Neural progenitor cell (in vitro differentiated cells): Measurements from ENCODE around the gene LCORL. TPM values are rescaled to one million over a fixed set of nuclear protein-coding genes. Genes with fewer than 3 reads are reported as not detected.

ENCODE experiments used
- DNase-seq: peaks from one replicate; pipeline ENCODE4 v3.0.0-alpha.2; 2016; ENCODE audit warnings: low spot score
- H2AFZ ChIP-seq: fragments of 200-600 bp; sonication (generic); replicated peaks from 2 replicates; pipeline ENCODE4 v1.6.1; 2016; ENCODE audit warnings: antibody characterized with exemption
- H3F3A ChIP-seq: fragments of 200-600 bp; sonication (generic); 2 replicates; pipeline ENCODE4 v1.6.1; 2016; ENCODE audit warnings: antibody characterized with exemption, low read depth
- H3K27ac ChIP-seq: fragments of 200-600 bp; sonication (generic); 2 replicates; pipeline ENCODE4 v1.5.1; 2016; ENCODE audit warnings: mild to moderate bottlenecking
- H3K27me3 ChIP-seq: fragments of 200-600 bp; sonication (generic); 2 replicates; pipeline ENCODE4 v1.6.1; 2016; ENCODE audit warnings: mild to moderate bottlenecking, moderate library complexity
- H3K36me3 ChIP-seq: fragments of 200-600 bp; sonication (generic); 2 replicates; pipeline ENCODE4 v1.5.1; 2016
- H3K4me1 ChIP-seq: fragments of 200-600 bp; sonication (generic); 2 replicates; pipeline ENCODE4 v1.6.1; 2016; ENCODE audit warnings: mixed run types
- H3K4me2 ChIP-seq: fragments of 200-600 bp; sonication (generic); 2 replicates; pipeline ENCODE4 v1.6.1; 2016
- H3K4me3 ChIP-seq: fragments of 200-600 bp; sonication (generic); 2 replicates; pipeline ENCODE4 v1.5.1; 2016
- H3K79me2 ChIP-seq: fragments of 200-600 bp; sonication (generic); 2 replicates; pipeline ENCODE4 v1.6.1; 2016; ENCODE audit warnings: low read depth
- H3K9ac ChIP-seq: fragments of 200-600 bp; sonication (generic); 2 replicates; pipeline ENCODE4 v1.6.1; 2016
- H3K9me3 ChIP-seq: fragments of 200-600 bp; sonication (generic); 2 replicates; pipeline ENCODE4 v1.5.1; 2016; ENCODE audit warnings: low read depth
- H4K20me1 ChIP-seq: fragments of 200-600 bp; sonication (generic); 2 replicates; pipeline ENCODE4 v1.6.1; 2016; ENCODE audit warnings: low read depth
- H3K27ac Mint-ChIP-seq: 3 replicates; pipeline ENCODE4 v1.8.0; 2021; ENCODE audit warnings: mixed read lengths
- H3K27me3 Mint-ChIP-seq: 2 replicates; pipeline ENCODE4 v1.8.0; 2022; ENCODE audit warnings: low read depth, mild to moderate bottlenecking, inconsistent platforms, moderate library complexity, mixed read lengths; ENCODE audit not compliant: insufficient read depth
- H3K36me3 Mint-ChIP-seq: 3 replicates; pipeline ENCODE4 v1.8.0; 2021; ENCODE audit warnings: mixed read lengths
- H3K4me1 Mint-ChIP-seq: 3 replicates; pipeline ENCODE4 v1.8.0; 2021; ENCODE audit warnings: mixed read lengths
- H3K4me3 Mint-ChIP-seq: 3 replicates; pipeline ENCODE4 v1.8.0; 2021; ENCODE audit warnings: mild to moderate bottlenecking, moderate library complexity, mixed read lengths
- H3K9me3 Mint-ChIP-seq: 3 replicates; pipeline ENCODE4 v1.8.0; 2020; ENCODE audit warnings: mixed read lengths
- CTCF ChIP-seq: fragments of 200-600 bp; sonication (generic); IDR thresholded peaks from 2 replicates; pipeline ENCODE4 v1.5.1; 2017; ENCODE audit warnings: antibody characterized with exemption, mild to moderate bottlenecking
- EZH2 ChIP-seq: fragments of 200-600 bp; sonication (generic); IDR thresholded peaks from 2 replicates; pipeline ENCODE4 v1.6.1; 2017; ENCODE audit warnings: antibody characterized with exemption, mild to moderate bottlenecking, moderate library complexity
- EZH2phosphoT487 ChIP-seq: fragments of 200-600 bp; sonication (generic); IDR thresholded peaks from 2 replicates; pipeline ENCODE4 v1.6.1; 2017; ENCODE audit warnings: antibody characterized with exemption
- total RNA-seq: library from RNA; depleted of rRNA; stranded (reverse); fragments of >200 nt; gene quantifications from 2 replicates; pipeline ENCODE4 v1.2.3, GENCODE V29; 2015; ENCODE audit warnings: low replicate concordance

LCORL gene
- total RNA-seq, 1 donor from 2014 or later, result 53.6 TPM

- Histone ChIP-seq H3K4me3 (peak overlapping the region; percentile 77), H3K4me2 (peak overlapping the region; percentile 87), H3K36me3 (no peaks in the 10 kb centered on the region), H3K27me3 (peaks cover 30% of the 10 kb centered on the region), H3K4me1 (peaks cover 10% of the 10 kb centered on the region), H3K27ac (no peak overlapping the region), H3K9me3 (no peaks in the 10 kb centered on the region), H3F3A (peaks cover 22% of the 10 kb centered on the region), H2AFZ (peak overlapping the region; percentile 83), H4K20me1 (peaks cover 28% of the 10 kb centered on the region), H3K79me2 (peaks cover 31% of the 10 kb centered on the region), H3K9ac (no peak overlapping the region)
- Mint-ChIP-seq H3K27me3 (peaks cover 6% of the 10 kb centered on the region), H3K9me3 (peaks cover 3% of the 10 kb centered on the region), H3K4me1 (peaks cover 25% of the 10 kb centered on the region), H3K36me3 (peaks cover 2% of the 10 kb centered on the region), H3K4me3 (peak overlapping the region; percentile 95), H3K27ac (peak overlapping the region; percentile 86)
- DNase-seq, result peak; percentile 39
- TF ChIP-seq EZH2phosphoT487 (no peak), CTCF (no peak), EZH2 (no peak)
These were observed 1.1 kb upstream of the LCORL start for GRCh38 chr4:18022572-18023050.

DNA sequence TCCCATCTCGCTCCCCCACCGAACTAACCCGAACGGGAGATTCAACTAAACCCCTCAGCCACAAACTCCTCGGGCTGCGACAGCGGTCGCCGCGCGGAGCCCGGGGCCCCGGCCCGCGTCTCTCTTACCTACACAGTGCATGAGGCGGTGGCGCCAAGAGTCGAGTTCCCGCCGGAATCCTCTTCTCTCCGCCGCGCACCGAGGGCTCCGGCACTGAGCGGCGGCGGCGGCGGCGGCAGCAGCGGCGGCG lies 160 bp downstream of the LCORL start:
- peaks cover 30% of the 10 kb centered on the region for H3K27me3 ChIP-seq
- Mint-ChIP-seq H3K4me1 (peaks cover 25% of the 10 kb centered on the region), H3K36me3 (peaks cover 8% of the 10 kb centered on the region), H3K27me3 (peaks cover 6% of the 10 kb centered on the region), H3K27ac (no peak overlapping the region), H3K4me3 (peak overlapping the region; percentile 95), H3K9me3 (peaks cover 12% of the 10 kb centered on the region)
- peak overlapping the region; percentile 92 for H3K9ac ChIP-seq
- peaks cover 41% of the 10 kb centered on the region for H4K20me1 ChIP-seq
- peaks cover 22% of the 10 kb centered on the region for H3F3A ChIP-seq
- peak overlapping the region; percentile 83 for H2AFZ ChIP-seq
- peaks cover 10% of the 10 kb centered on the region for H3K4me1 ChIP-seq
- H3K9me3 ChIP-seq, result no peaks in the 10 kb centered on the region
- no peak for TF ChIP-seq EZH2phosphoT487
- TF ChIP-seq EZH2, result no peak
- TF ChIP-seq CTCF, result no peak
- peak overlapping the region; percentile 77 for H3K4me3 ChIP-seq
- peaks cover 44% of the 10 kb centered on the region for H3K79me2 ChIP-seq
- no peak for DNase-seq
- no peaks in the 10 kb centered on the region for H3K36me3 ChIP-seq
- peak overlapping the region; percentile 87 for H3K4me2 ChIP-seq
- H3K27ac ChIP-seq, result peak overlapping the region; percentile 95

- Histone ChIP-seq H3K9me3 (no peaks in the 10 kb centered on the region), H4K20me1 (peaks cover 46% of the 10 kb centered on the region), H3K27me3 (peaks cover 30% of the 10 kb centered on the region), H3K4me3 (peak overlapping the region; percentile 77), H2AFZ (peak overlapping the region; percentile 83), H3K36me3 (no peaks in the 10 kb centered on the region), H3F3A (peaks cover 22% of the 10 kb centered on the region), H3K9ac (peak overlapping the region; percentile 92), H3K27ac (peak overlapping the region; percentile 95), H3K4me1 (peaks cover 10% of the 10 kb centered on the region), H3K79me2 (peaks cover 49% of the 10 kb centered on the region), H3K4me2 (peak overlapping the region; percentile 87)
- Mint-ChIP-seq H3K4me3 (peak overlapping the region; percentile 96), H3K27ac (peak overlapping the region; percentile 93), H3K4me1 (peaks cover 25% of the 10 kb centered on the region), H3K9me3 (peaks cover 14% of the 10 kb centered on the region), H3K36me3 (peaks cover 11% of the 10 kb centered on the region), H3K27me3 (peaks cover 6% of the 10 kb centered on the region)
- TF ChIP-seq CTCF (peak; percentile 20), EZH2 (no peak)
- DNase-seq, result peak; percentile 92
These were observed 685 bp downstream of the LCORL start for GRCh38 chr4:18020671-18021469.
